Mammary epithelial cell (primary cell): ENCODE measurements around the gene ST3GAL4.

Experiments
- EZH2 ChIP-seq: IDR thresholded peaks from 2 replicates; pipeline ENCODE4 v1.6.1; 2012; ENCODE audit warnings: low read length, inconsistent platforms, borderline replicate concordance
- TF ChIP-seq, protein P1 (sequence below), 2 donors: IDR thresholded peaks in 1 of 2; conservative IDR thresholded peaks in 1 of 2; 2 replicates each; pipeline ENCODE4 v1.5.1; 2011 to 2012; ENCODE audit warnings: inconsistent platforms in 2 of 2, low read length in 2 of 2, mild to moderate bottlenecking in 2 of 2, control low read depth in 1 of 2, low read depth in 1 of 2; ENCODE audit not compliant: insufficient read depth in 1 of 2; ENCODE audit errors: extremely low read depth in 1 of 2

DNA sequence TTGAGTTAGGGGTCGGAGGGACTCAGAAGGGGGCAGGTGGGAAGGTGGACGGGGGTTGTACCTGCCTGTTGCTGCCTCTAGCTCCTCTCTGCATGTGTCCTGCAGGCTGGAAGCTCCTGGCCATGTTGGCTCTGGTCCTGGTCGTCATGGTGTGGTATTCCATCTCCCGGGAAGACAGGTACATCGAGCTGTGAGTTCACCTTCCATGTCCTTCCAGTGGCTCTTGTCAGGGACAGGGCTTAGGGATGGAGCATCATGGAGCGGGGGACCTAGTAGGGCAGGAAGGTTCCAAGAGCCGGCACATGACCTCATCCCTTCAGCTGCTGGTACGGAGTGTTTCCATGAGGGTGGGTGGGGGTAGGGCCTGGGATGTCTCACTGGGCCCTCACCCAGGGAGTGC lies 50.9 kb downstream of the ST3GAL4 start:
- TF ChIP-seq, protein P1, sequence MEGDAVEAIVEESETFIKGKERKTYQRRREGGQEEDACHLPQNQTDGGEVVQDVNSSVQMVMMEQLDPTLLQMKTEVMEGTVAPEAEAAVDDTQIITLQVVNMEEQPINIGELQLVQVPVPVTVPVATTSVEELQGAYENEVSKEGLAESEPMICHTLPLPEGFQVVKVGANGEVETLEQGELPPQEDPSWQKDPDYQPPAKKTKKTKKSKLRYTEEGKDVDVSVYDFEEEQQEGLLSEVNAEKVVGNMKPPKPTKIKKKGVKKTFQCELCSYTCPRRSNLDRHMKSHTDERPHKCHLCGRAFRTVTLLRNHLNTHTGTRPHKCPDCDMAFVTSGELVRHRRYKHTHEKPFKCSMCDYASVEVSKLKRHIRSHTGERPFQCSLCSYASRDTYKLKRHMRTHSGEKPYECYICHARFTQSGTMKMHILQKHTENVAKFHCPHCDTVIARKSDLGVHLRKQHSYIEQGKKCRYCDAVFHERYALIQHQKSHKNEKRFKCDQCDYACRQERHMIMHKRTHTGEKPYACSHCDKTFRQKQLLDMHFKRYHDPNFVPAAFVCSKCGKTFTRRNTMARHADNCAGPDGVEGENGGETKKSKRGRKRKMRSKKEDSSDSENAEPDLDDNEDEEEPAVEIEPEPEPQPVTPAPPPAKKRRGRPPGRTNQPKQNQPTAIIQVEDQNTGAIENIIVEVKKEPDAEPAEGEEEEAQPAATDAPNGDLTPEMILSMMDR (conservative IDR thresholded peaks at IDR 0.05 in 1 of 2, IDR thresholded peaks at IDR 0.05 in 1 of 2; ENCODE audit: extremely low read depth in 1 of 2, insufficient read depth in 1 of 2, low read depth in 1 of 2, low read length in 2 of 2) = no peak
- no peak for TF ChIP-seq EZH2
